Osteoblast (primary cell): ENCODE data around the gene KLHL33. TPM values are rescaled to one million over a fixed set of nuclear protein-coding genes. Genes with fewer than 3 reads are reported as not detected.

Source experiments
- DNase-seq: peaks from one replicate; pipeline ENCODE4 v3.0.0; 2011; ENCODE audit warnings: low spot score, mixed read lengths; ENCODE audit not compliant: insufficient read length; ENCODE audit errors: missing footprints
- H2AFZ ChIP-seq: 2 replicates; pipeline ENCODE4 v1.6.0; 2011; ENCODE audit warnings: mild to moderate bottlenecking, low read length
- H3K27ac ChIP-seq: 2 replicates; pipeline ENCODE4 v1.5.1; 2011; ENCODE audit warnings: mild to moderate bottlenecking, low read depth, low read length, moderate library complexity
- H3K27me3 ChIP-seq: 2 replicates; pipeline ENCODE4 v1.6.0; 2012; ENCODE audit warnings: mild to moderate bottlenecking, control low read depth, inconsistent platforms, low read length, moderate library complexity; ENCODE audit not compliant: insufficient read depth
- H3K36me3 ChIP-seq: 2 replicates; pipeline ENCODE4 v1.5.1; 2011; ENCODE audit warnings: mild to moderate bottlenecking, low read length, control low read depth, moderate library complexity; ENCODE audit not compliant: insufficient read depth
- H3K4me1 ChIP-seq: 2 replicates; pipeline ENCODE4 v1.5.1; 2011; ENCODE audit warnings: mild to moderate bottlenecking, low read length, control low read depth, moderate library complexity; ENCODE audit not compliant: insufficient read depth
- H3K4me2 ChIP-seq: 2 replicates; pipeline ENCODE4 v1.6.0; 2011; ENCODE audit warnings: mild to moderate bottlenecking, low read length; ENCODE audit not compliant: insufficient read depth
- H3K4me3 ChIP-seq: fragments of 200-600 bp; sonication (generic); 3 replicates; pipeline ENCODE4 v1.5.1; 2012; ENCODE audit warnings: mild to moderate bottlenecking, low read length, inconsistent platforms; ENCODE audit not compliant: insufficient read depth
- H3K79me2 ChIP-seq: 2 replicates; pipeline ENCODE4 v1.6.0; 2012; ENCODE audit warnings: mild to moderate bottlenecking, low read length, control low read depth, inconsistent platforms; ENCODE audit not compliant: insufficient read depth
- H3K9me3 ChIP-seq: 2 replicates; pipeline ENCODE4 v1.5.1; 2011; ENCODE audit warnings: low read depth, low read length, control low read depth
- H4K20me1 ChIP-seq: 2 replicates; pipeline ENCODE4 v1.6.0; 2012; ENCODE audit warnings: mild to moderate bottlenecking, low read length, control low read depth; ENCODE audit not compliant: insufficient read depth
- CTCF ChIP-seq: IDR thresholded peaks from 2 replicates; pipeline ENCODE4 v1.5.1; 2011; ENCODE audit warnings: mild to moderate bottlenecking, low read depth, low read length, moderate library complexity; ENCODE audit errors: extremely low read depth
- total RNA-seq: library from RNA; depleted of rRNA; stranded (reverse); fragments of >200 nt; gene quantifications from 2 replicates; pipeline ENCODE4 v1.2.3, GENCODE V29; 2012

Gene KLHL33
- total RNA-seq, 1 donor: 0.36 TPM

GRCh38 chr14:20429801-20430669 is 5.9 kb downstream of the KLHL33 start:
- Histone ChIP-seq H4K20me1 (no peaks in the 10 kb centered on the region), H3K79me2 (no peaks in the 10 kb centered on the region), H3K27me3 (no peaks in the 10 kb centered on the region), H3K36me3 (no peaks in the 10 kb centered on the region), H3K4me3 (no peak overlapping the region), H3K4me2 (no peak overlapping the region), H3K4me1 (peaks cover 7% of the 10 kb centered on the region), H3K9me3 (no peaks in the 10 kb centered on the region), H3K27ac (no peak overlapping the region), H2AFZ (no peak overlapping the region)
- no peak for TF ChIP-seq CTCF
- no peak for DNase-seq

DNA sequence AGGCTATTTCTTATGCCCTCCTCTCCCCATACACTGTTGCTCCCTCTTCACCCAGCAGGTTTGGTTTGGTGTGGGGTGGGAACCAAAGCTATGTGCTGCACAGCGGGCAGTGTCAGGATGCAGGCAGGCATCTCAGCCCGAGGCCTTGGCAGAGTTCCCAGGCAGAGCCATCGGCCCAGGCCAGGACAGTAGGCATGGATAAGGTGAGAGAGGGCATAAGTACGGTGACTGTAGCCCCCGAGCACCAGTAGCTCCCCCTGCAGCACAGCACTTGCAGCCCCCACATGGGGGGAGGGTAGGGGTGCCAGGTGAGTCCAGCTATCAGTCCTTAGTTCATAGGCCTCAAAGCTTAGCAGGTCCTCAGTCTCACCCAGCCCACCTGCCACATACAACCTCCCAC is 7.2 kb downstream of the KLHL33 start:
- no peak for TF ChIP-seq CTCF
- no peaks in the 10 kb centered on the region for H3K79me2 ChIP-seq
- H3K9me3 ChIP-seq: no peaks in the 10 kb centered on the region
- no peaks in the 10 kb centered on the region for H4K20me1 ChIP-seq
- no peak for DNase-seq
- H3K36me3 ChIP-seq: no peaks in the 10 kb centered on the region
- no peaks in the 10 kb centered on the region for H3K27me3 ChIP-seq
- H3K4me3 ChIP-seq: no peak overlapping the region
- no peak overlapping the region for H3K4me2 ChIP-seq
- H3K27ac ChIP-seq: no peak overlapping the region
- no peak overlapping the region for H2AFZ ChIP-seq
- H3K4me1 ChIP-seq: peaks cover 4% of the 10 kb centered on the region

DNA sequence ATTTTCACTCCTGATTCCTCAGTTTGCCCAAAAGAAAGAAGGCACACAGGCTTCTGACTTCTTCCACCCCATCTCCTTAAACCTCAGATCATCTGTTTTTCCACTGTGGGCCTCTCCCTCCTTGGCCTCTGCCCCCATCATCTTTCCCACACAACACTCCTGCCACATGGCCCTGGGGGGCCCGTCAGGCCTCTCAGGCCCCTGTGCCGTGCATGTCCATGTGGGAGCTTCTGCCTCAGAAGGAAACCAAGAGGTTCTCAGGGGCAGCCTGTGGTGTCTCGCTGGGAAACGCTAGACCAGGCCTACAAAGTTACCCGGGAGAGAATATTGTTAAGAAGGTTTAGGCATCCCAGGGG is 8.0 kb downstream of the KLHL33 start:
- no peak overlapping the region for H3K4me3 ChIP-seq
- H3K27ac ChIP-seq: no peak overlapping the region
- H3K27me3 ChIP-seq: no peaks in the 10 kb centered on the region
- H3K4me2 ChIP-seq: no peak overlapping the region
- no peaks in the 10 kb centered on the region for H4K20me1 ChIP-seq
- peak overlapping the region; percentile 87 for H2AFZ ChIP-seq
- H3K36me3 ChIP-seq: no peaks in the 10 kb centered on the region
- DNase-seq: no peak
- TF ChIP-seq CTCF: no peak
- no peaks in the 10 kb centered on the region for H3K9me3 ChIP-seq
- H3K79me2 ChIP-seq: no peaks in the 10 kb centered on the region
- H3K4me1 ChIP-seq: peaks cover 4% of the 10 kb centered on the region

- H3K4me2 ChIP-seq: peak overlapping the region; percentile 51
These were observed 8.5 kb downstream of the KLHL33 start for GRCh38 chr14:20427231-20428009.

More at GRCh38 chr14:20427231-20428009, 8.5 kb downstream of the KLHL33 start:
- Histone ChIP-seq H3K27me3 (no peaks in the 10 kb centered on the region), H3K4me3 (no peak overlapping the region), H2AFZ (peak overlapping the region; percentile 87), H3K27ac (no peak overlapping the region), H3K4me1 (peaks cover 4% of the 10 kb centered on the region), H4K20me1 (no peaks in the 10 kb centered on the region), H3K79me2 (no peaks in the 10 kb centered on the region), H3K9me3 (no peaks in the 10 kb centered on the region), H3K36me3 (no peaks in the 10 kb centered on the region)
- DNase-seq: peak; percentile 92
- TF ChIP-seq CTCF: no peak
